Pancreas (tissue), 10 donors: ENCODE data around the gene COL5A1. TPM values are rescaled to one million over a fixed set of nuclear protein-coding genes. Genes with fewer than 3 reads are reported as not detected.

Source experiments
- ATAC-seq, 4 donors: fragments of 200-7000 bp; cut with Tn5 transposase; one replicate each; pipeline versions ENCODE4 v1.8.0 to v1.9.1; 2020; ENCODE audit warnings: mild to moderate bottlenecking in 4 of 4, moderate library complexity in 4 of 4
- DNase-seq, 6 donors: peaks; one replicate each; pipeline ENCODE4 v3.0.0-alpha.2; 2020
- FAIRE-seq: peaks from 2 replicates; lab custom pipeline; 2012; peaks lifted over from hg19 to GRCh38; lab: Jason Lieb, UNC
- H3K27ac ChIP-seq, 4 donors: fragments of 200-600 bp; sonication (generic); 1 replicate in 3 of 4; 2 replicates in 1 of 4; pipeline versions ENCODE4 v1.5.0 to v1.8.0; 2020
- H3K27me3 ChIP-seq, 4 donors: fragments of 200-600 bp; one replicate each; pipeline ENCODE4 v1.8.0; 2021
- H3K36me3 ChIP-seq, 3 donors: fragments of 200-600 bp; sonication (generic) in 1 of 3; one replicate each; pipeline versions ENCODE4 v1.5.0 to v1.8.0; 2020 to 2021
- H3K4me1 ChIP-seq, 3 donors: fragments of 200-600 bp; one replicate each; pipeline ENCODE4 v1.8.0; 2021
- H3K4me3 ChIP-seq, 4 donors: fragments of 200-600 bp; sonication (generic) in 2 of 4; one replicate each; pipeline versions ENCODE4 v1.5.0 to v1.8.0; 2020 to 2021
- H3K9me3 ChIP-seq, 4 donors: fragments of 200-600 bp; one replicate each; pipeline ENCODE4 v1.8.0; 2021
- WGBS, 2 donors: extraction: QIAGEN DNeasy Blood & Tissue Kit; methylation state at CpG; one replicate each; pipeline ENCODE4 v1.1.7; 2013; 5-methylcytosine and 5-hydroxymethylcytosine counted together
- intact Hi-C, 3 donors: fragments of 100-400 bp; cut with DNase I; formaldehyde crosslinking; loops; one replicate each; pipeline versions ENCODE4 v1.11.1 to v1.14.2; 2022
- polyA plus RNA-seq, 2 donors: library from polyadenylated mRNA; stranded (reverse); fragments of 200-250 nt; gene quantifications; one replicate each; pipeline ENCODE4 v1.2.3, GENCODE V29; 2013
- total RNA-seq, 6 donors: library from RNA; stranded (reverse); fragmentation: NEBNext Ultra II Directional in 4 of 6; extraction: Animal tissue kit (Norgen Biotek cat#: 25700) in 4 of 6; gene quantifications; one replicate each; pipeline versions ENCODE4 v1.2.1 to v1.2.4, GENCODE V29; 2021 to 2023
- TF ChIP-seq, protein P1 (sequence below), 4 donors: fragments of 200-600 bp; sonication (generic) in 3 of 4; IDR thresholded peaks; one replicate each; pipeline versions ENCODE4 v1.5.0 to v1.8.0; 2021; ENCODE audit warnings: antibody characterized with exemption in 4 of 4
- donor health status: healthy with polysubstance abuse.
- donor health status: DM: no; HTN: no; CAD: no; lungs with moderate emphysema.
- donor health status: DM: no; HTN: no; CAD: no.
- donor health status: control.
- donor health status: control.
- donor health status: Bipolar disorder and iron deficiency.
- donor health status: DM: yes; HTN: yes; CAD: no.
- donor health status: DM: no; HTN: no; CAD: no.
- donor health status: DM: no; HTN: no; CAD: no.
- donor health status: DM: yes; HTN: yes; CAD: no.

Gene COL5A1
- total and polyA plus RNA-seq, 8 donors, result 1.2 to 62.8 (median 3.5) TPM

DNA sequence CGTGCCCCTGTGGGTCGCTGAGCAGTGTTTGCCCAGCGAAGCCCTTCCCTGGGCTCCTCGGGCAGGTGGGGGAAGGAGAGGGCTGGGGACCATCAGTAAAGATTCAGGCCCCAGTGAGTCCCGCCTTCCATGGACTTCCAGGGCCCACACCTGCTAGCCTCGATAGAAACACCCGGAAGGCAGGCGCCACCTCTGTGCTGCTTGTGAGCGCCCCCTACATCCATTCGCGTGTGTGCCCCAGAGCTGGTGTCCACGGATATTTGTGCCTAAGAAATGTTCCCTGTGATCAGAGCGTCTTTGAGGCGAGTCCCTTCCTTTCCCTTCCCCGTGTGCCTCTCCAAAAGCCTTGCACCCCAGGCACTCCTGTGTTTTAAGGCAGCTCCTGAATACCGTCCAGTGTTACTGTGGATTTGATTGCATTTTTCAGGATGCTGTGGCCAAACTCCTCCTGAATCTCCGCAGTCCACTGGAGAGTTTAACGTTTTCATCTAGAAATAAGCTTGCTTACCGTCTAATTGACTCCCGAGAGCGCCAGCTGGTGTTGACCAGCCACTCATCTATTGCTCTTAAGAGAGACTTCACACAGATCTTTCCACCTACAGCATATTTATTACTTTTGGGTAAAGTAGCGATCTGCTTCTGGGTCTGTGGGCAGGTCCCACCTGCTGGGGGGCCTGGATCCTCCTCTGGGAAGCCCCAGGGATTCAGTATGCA lies 101.4 kb downstream of the COL5A1 start:
- no peaks in the 10 kb centered on the region for H3K9me3 ChIP-seq
- no peaks in the 10 kb centered on the region for H3K27me3 ChIP-seq
- no peak overlapping the region for H3K27ac ChIP-seq
- no peak overlapping the region for H3K4me3 ChIP-seq
- no peaks in the 10 kb centered on the region for H3K36me3 ChIP-seq
- no peaks in the 10 kb centered on the region for H3K4me1 ChIP-seq
- no peak for FAIRE-seq
- TF ChIP-seq, protein P1, sequence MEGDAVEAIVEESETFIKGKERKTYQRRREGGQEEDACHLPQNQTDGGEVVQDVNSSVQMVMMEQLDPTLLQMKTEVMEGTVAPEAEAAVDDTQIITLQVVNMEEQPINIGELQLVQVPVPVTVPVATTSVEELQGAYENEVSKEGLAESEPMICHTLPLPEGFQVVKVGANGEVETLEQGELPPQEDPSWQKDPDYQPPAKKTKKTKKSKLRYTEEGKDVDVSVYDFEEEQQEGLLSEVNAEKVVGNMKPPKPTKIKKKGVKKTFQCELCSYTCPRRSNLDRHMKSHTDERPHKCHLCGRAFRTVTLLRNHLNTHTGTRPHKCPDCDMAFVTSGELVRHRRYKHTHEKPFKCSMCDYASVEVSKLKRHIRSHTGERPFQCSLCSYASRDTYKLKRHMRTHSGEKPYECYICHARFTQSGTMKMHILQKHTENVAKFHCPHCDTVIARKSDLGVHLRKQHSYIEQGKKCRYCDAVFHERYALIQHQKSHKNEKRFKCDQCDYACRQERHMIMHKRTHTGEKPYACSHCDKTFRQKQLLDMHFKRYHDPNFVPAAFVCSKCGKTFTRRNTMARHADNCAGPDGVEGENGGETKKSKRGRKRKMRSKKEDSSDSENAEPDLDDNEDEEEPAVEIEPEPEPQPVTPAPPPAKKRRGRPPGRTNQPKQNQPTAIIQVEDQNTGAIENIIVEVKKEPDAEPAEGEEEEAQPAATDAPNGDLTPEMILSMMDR (IDR thresholded peaks at IDR 0.05), result no peak
- no peak for ATAC-seq
- intact Hi-C loops, result loop anchor here in 1 of 3 donors (10.0 kb wide), 1 partner anchor 288 kb away; no protein-coding TSS in a partner anchor
- WGBS, 2 donors, result 57 to 66% methylated on average over 21 to 22 of the region's 22 CpGs
- DNase-seq, result peak in 1 of 6 donors; percentile 39

DNA sequence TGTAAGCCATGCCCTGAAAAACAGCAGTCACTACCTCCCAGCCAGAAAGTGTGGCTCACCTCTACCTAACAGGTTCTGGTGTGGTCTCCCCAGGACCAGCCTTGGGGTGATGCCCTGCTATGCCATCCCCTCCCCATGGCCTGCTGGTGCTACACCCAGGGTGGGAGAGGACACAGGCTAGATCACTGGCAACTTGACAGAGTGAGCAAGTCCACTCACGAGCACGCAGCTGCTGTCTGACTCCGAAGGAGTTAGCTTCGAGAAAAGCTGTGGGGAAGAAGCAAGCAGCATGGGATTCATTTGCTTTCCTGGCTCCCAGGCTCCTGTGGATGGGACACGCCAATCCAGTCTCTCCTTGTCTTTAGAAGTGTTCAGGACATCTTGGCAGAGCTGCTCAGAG lies 102.2 kb downstream of the COL5A1 start:
- Histone ChIP-seq H3K36me3 (no peaks in the 10 kb centered on the region), H3K4me3 (no peak overlapping the region), H3K27ac (no peak overlapping the region), H3K9me3 (no peaks in the 10 kb centered on the region), H3K27me3 (no peaks in the 10 kb centered on the region), H3K4me1 (no peaks in the 10 kb centered on the region)
- 51 to 72% methylated on average over 5 of the region's 5 CpGs for WGBS, 2 donors
- ATAC-seq (no peak), DNase-seq (no peak), FAIRE-seq (no peak)
- TF ChIP-seq, protein P1 (IDR thresholded peaks at IDR 0.05), result no peak
- intact Hi-C loops, result loop anchor here in 1 of 3 donors (10.0 kb wide), 1 partner anchor 289 kb away; no protein-coding TSS in a partner anchor

DNA sequence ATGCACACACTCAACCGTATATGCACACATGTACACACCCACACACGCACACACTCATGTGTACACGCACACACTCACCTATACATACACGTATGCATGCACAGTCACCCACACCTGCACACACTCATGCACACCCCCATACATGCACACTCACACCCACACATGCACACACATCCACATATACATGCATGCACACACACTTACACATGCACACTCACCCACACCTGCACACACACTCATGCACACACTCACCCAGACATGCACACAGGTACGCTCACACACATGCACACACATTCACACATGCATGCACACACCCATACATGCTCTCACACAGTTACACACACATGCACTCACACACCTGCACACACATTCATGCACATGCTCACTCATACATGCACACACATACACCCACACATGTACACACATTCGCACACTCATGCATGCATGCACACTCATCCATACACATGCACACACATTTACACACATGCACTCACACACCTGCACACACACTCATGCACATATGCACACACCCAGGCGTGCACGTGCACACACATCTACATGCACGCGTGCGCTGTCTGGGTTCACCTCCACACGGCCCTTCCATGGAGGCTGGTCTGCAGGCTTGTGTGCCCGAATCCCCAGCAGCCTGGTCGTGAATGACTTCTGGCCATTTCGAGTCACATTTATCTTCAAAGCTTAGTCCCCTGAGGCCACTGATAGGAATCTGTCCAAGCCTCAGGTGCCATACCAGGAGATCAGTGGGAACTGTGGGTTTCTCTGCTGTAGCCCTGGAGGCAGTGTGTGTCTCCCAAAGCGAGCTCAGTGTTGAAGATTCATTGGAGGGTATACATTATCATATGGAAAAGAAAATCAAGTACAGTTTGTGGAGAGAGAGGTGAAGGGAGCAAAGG lies 103.0 kb downstream of the COL5A1 start:
- Histone ChIP-seq H3K27me3 (no peaks in the 10 kb centered on the region), H3K4me3 (no peak overlapping the region), H3K27ac (no peak overlapping the region), H3K9me3 (no peaks in the 10 kb centered on the region), H3K4me1 (no peaks in the 10 kb centered on the region), H3K36me3 (no peaks in the 10 kb centered on the region)
- TF ChIP-seq, protein P1 (IDR thresholded peaks at IDR 0.05), result no peak
- FAIRE-seq (no peak), DNase-seq (peak in 1 of 6 donors; percentile 27), ATAC-seq (no peak)
- intact Hi-C loops, result loop anchor here in 1 of 3 donors (10.0 kb wide), 1 partner anchor 290 kb away; no protein-coding TSS in a partner anchor
- WGBS, 2 donors, result 82 to 85% methylated on average over 16 of the region's 16 CpGs

DNA sequence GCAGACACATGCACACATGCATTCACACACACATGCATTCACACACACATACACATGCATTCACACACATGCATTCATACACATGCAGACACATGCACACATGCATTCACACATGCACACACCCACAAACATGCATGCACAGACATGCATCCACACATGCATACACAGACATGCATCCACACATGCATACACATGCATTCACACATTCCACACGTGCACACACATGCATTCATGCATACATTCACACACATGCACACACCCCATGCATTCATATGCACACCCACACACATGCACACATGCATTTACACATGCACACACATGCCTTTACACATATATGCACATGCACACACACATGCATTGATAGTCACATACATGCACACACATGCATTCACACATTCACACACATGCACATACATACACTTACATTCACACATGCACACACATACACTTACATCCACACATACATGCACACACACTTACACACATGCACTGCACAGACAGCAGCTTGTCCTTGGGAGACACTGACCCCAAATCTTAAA lies 106.4 kb downstream of the COL5A1 start:
- 93 to 100% methylated on average over 1 of the region's 1 CpG for WGBS, 2 donors
- no peak overlapping the region for H3K4me3 ChIP-seq
- no peak for FAIRE-seq
- H3K27me3 ChIP-seq, result no peaks in the 10 kb centered on the region
- ATAC-seq, result no peak
- DNase-seq, result no peak
- intact Hi-C loops, result loop anchor here in 1 of 3 donors (10.0 kb wide), 1 partner anchor 293 kb away; no protein-coding TSS in a partner anchor
- H3K36me3 ChIP-seq, result no peaks in the 10 kb centered on the region
- H3K4me1 ChIP-seq, result no peaks in the 10 kb centered on the region
- H3K9me3 ChIP-seq, result no peaks in the 10 kb centered on the region
- TF ChIP-seq, protein P1 (IDR thresholded peaks at IDR 0.05), result no peak
- H3K27ac ChIP-seq, result no peak overlapping the region
